GM12891 (cell line): ENCODE data around the gene NHLRC1.

ENCODE experiments used
- POLR2A ChIP-seq: IDR thresholded peaks from 2 replicates; pipeline ENCODE4 v1.6.1; 2011; ENCODE audit warnings: low read depth, low read length, control low read depth
- POLR2AphosphoS5 ChIP-seq: IDR thresholded peaks from 2 replicates; pipeline ENCODE4 v1.6.1; 2011; ENCODE audit warnings: low read depth, low read length, control low read depth
- POU2F2 ChIP-seq: IDR thresholded peaks from 2 replicates; pipeline ENCODE4 v1.6.1; 2011; ENCODE audit warnings: low read depth, mild to moderate bottlenecking, control low read depth, low read length, moderate library complexity
- SPI1 ChIP-seq: IDR thresholded peaks from 2 replicates; pipeline ENCODE4 v1.6.1; 2011; ENCODE audit warnings: low read depth, low read length, control low read depth
- TAF1 ChIP-seq: IDR thresholded peaks from 2 replicates; pipeline ENCODE4 v1.6.1; 2011; ENCODE audit warnings: low read depth, low read length, control low read depth

DNA sequence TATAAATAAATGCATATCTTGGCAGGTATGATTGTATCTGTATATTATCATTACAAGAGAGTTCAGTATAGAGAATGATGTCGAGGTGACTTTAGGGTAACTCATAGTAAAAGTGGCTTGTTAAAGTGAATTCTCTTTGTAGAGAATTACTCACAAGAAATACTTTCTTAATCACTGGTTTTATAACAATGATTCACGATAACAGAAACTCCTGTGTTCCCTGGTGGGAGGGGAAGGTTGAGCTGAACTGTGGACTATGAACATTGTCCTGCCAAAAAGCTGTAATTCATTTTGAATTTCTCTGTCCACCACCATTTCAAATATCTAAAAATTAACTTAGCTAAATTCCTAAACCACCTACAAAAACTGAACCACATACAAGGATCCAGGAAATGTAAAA lies 24.7 kb upstream of the NHLRC1 start:
- TF ChIP-seq POLR2AphosphoS5 (no peak), POLR2A (no peak), TAF1 (no peak), POU2F2 (no peak), SPI1 (no peak)
